Spleen (tissue), 11 donors: ENCODE data around the gene ARRDC4. TPM values are rescaled to one million over a fixed set of nuclear protein-coding genes. Genes with fewer than 3 reads are reported as not detected.

ENCODE experiments used
- DNase-seq: peaks from one replicate; pipeline ENCODE4 v3.0.0-alpha.2; 2020
- H3K27ac ChIP-seq, 8 donors: fragments of 200-600 bp; sonication (generic) in 7 of 8; 1 replicate in 4 of 8; 2 replicates in 4 of 8; pipeline versions ENCODE4 v1.5.0 to v1.8.0; 2016 to 2021; ENCODE audit warnings: inconsistent platforms in 4 of 8, mild to moderate bottlenecking in 4 of 8, moderate library complexity in 1 of 8
- H3K27me3 ChIP-seq, 7 donors: fragments of 200-600 bp; sonication (generic) in 6 of 7; replicated peaks in 1 of 7; 1 replicate in 4 of 7; 2 replicates in 3 of 7; pipeline versions ENCODE4 v1.5.0 to v1.8.0; 2016 to 2021; ENCODE audit warnings: inconsistent platforms in 3 of 7, mild to moderate bottlenecking in 1 of 7
- H3K36me3 ChIP-seq, 6 donors: fragments of 200-600 bp; sonication (generic) in 5 of 6; 1 replicate in 4 of 6; 2 replicates in 2 of 6; pipeline versions ENCODE4 v1.5.0 to v1.8.0; 2016 to 2021; ENCODE audit warnings: inconsistent platforms in 2 of 6
- H3K4me1 ChIP-seq, 6 donors: fragments of 200-600 bp; sonication (generic) in 5 of 6; 1 replicate in 3 of 6; 2 replicates in 3 of 6; pipeline versions ENCODE4 v1.5.0 to v1.8.0; 2016 to 2021; ENCODE audit warnings: inconsistent platforms in 3 of 6
- H3K4me3 ChIP-seq, 8 donors: fragments of 200-600 bp; sonication (generic) in 7 of 8; 1 replicate in 4 of 8; 2 replicates in 4 of 8; pipeline versions ENCODE4 v1.5.0 to v1.8.0; 2016 to 2021; ENCODE audit warnings: inconsistent platforms in 4 of 8, mild to moderate bottlenecking in 4 of 8, moderate library complexity in 2 of 8
- H3K9me3 ChIP-seq, 8 donors: fragments of 200-600 bp; sonication (generic) in 7 of 8; 1 replicate in 4 of 8; 2 replicates in 4 of 8; pipeline versions ENCODE4 v1.5.0 to v1.8.0; 2016 to 2021; ENCODE audit warnings: inconsistent platforms in 4 of 8
- POLR2A ChIP-seq, 3 donors: fragments of 450-650 bp; IDR thresholded peaks; one replicate each; pipeline ENCODE4 v1.5.1; 2017; ENCODE audit warnings: antibody characterized with exemption in 3 of 3, mild to moderate bottlenecking in 1 of 3
- POLR2AphosphoS5 ChIP-seq, 3 donors: sonication (generic); formaldehyde crosslinking; IDR thresholded peaks; one replicate each; pipeline ENCODE4 v1.5.1; 2017; ENCODE audit warnings: antibody characterized with exemption in 3 of 3
- WGBS, 5 donors: extraction: QIAGEN DNeasy Blood & Tissue Kit in 3 of 5; methylation state at CpG; one replicate each; pipeline versions ENCODE4 v1.1.5 to v1.1.7; 2013 to 2018; 5-methylcytosine and 5-hydroxymethylcytosine counted together
- intact Hi-C: fragments of 100-400 bp; cut with DNase I; formaldehyde crosslinking; loops from one replicate; pipeline ENCODE4 v1.15.0; 2023; ENCODE audit warnings: low total_unique reads
- polyA plus RNA-seq, 3 donors: library from polyadenylated mRNA; stranded (reverse); fragments of 200-250 nt; gene quantifications; one replicate each; pipeline ENCODE4 v1.2.1, GENCODE V29; 2013
- total RNA-seq, 7 donors: library from RNA; depleted of rRNA in 3 of 7; stranded (reverse); fragments of >200 nt in 3 of 7; fragmentation: NEBNext Ultra II Directional in 4 of 7; extraction: Animal tissue kit (Norgen Biotek cat#: 25700) in 4 of 7; gene quantifications; one replicate each; pipeline versions ENCODE4 v1.1.0 to v1.2.1, GENCODE V29; 2016 to 2021
- TF ChIP-seq, protein P1 (sequence below), 11 experiments: fragments of 200-600 bp in 7 of 11; fragments of 450-650 bp in 4 of 11; sonication (generic) in 4 of 11; IDR thresholded peaks in 8 of 11; conservative IDR thresholded peaks in 3 of 11; 1 replicate in 7 of 11; 2 replicates in 4 of 11; pipeline versions ENCODE4 v1.4.0 to v1.8.0; 2016 to 2021; ENCODE audit warnings: antibody characterized with exemption in 11 of 11, inconsistent platforms in 4 of 11, mild to moderate bottlenecking in 1 of 11
- donor health status: healthy with polysubstance abuse.
- donor health status: DM: no; HTN: no; CAD: no; lungs with moderate emphysema.
- donor health status: DM: no; HTN: no; CAD: no.
- donor health status: Bipolar disorder and iron deficiency.
- donor health status: healthy.
- donor health status: DM: no; HTN: no; CAD: no.
- donor health status: DM: yes; HTN: yes; CAD: no.

ARRDC4 gene
- total and polyA plus RNA-seq, 10 donors: 7.7 to 24.2 (median 14.4) TPM

DNA sequence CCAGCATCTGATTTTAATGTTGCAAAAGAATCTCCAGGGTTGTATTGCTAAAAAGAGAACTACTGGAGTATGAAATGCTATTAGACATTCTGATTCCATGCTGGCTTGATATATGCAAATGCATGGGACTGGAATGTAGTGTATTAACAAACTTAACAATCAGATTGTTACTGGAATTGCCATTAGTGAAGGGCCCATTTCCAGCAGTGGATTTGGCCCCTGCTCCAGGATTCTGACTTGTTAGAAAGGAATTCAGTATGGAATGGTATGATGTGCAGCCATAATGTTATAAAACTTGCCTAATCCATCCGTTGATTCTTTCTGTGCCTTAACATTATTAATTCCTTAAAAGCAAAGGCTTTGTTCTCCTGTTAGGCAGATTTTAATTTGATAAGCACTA is 7.9 kb downstream of the ARRDC4 start:
- H3K9me3 ChIP-seq: no peaks in the 10 kb centered on the region
- DNase-seq: no peak
- no peak overlapping the region for H3K4me3 ChIP-seq
- TF ChIP-seq, protein P1, sequence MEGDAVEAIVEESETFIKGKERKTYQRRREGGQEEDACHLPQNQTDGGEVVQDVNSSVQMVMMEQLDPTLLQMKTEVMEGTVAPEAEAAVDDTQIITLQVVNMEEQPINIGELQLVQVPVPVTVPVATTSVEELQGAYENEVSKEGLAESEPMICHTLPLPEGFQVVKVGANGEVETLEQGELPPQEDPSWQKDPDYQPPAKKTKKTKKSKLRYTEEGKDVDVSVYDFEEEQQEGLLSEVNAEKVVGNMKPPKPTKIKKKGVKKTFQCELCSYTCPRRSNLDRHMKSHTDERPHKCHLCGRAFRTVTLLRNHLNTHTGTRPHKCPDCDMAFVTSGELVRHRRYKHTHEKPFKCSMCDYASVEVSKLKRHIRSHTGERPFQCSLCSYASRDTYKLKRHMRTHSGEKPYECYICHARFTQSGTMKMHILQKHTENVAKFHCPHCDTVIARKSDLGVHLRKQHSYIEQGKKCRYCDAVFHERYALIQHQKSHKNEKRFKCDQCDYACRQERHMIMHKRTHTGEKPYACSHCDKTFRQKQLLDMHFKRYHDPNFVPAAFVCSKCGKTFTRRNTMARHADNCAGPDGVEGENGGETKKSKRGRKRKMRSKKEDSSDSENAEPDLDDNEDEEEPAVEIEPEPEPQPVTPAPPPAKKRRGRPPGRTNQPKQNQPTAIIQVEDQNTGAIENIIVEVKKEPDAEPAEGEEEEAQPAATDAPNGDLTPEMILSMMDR (IDR thresholded peaks at IDR 0.05 in 8 of 11, conservative IDR thresholded peaks at IDR 0.05 in 3 of 11): no peak
- TF ChIP-seq POLR2AphosphoS5 (IDR thresholded peaks at IDR 0.05) (no peak), POLR2A (IDR thresholded peaks at IDR 0.05) (no peak)
- H3K27ac ChIP-seq: no peak overlapping the region
- intact Hi-C loops: no loop called here
- H3K27me3 ChIP-seq: no peaks in the 10 kb centered on the region
- H3K36me3 ChIP-seq: peaks cover 0 to 72% (median 35%) of the 10 kb centered on the region in 6 donors
- H3K4me1 ChIP-seq: peaks cover 0 to 37% (median 12%) of the 10 kb centered on the region in 6 donors
- whole genome bisulfite sequencing, 5 donors: 81 to 95% (median 82%) methylated on average over 1 of the region's 1 CpG

GRCh38 chr15:97972366-97972765 is 11.9 kb downstream of the ARRDC4 start:
- WGBS, 5 donors: 53 to 91% (median 72%) methylated on average over 1 of the region's 1 CpG
- Histone ChIP-seq H3K36me3 (peaks cover 0 to 71% (median 35%) of the 10 kb centered on the region in 6 donors), H3K27ac (no peak overlapping the region), H3K4me3 (no peak overlapping the region), H3K9me3 (no peaks in the 10 kb centered on the region), H3K27me3 (no peaks in the 10 kb centered on the region), H3K4me1 (no peaks in the 10 kb centered on the region)
- no peak for DNase-seq
- intact Hi-C loops: no loop called here
- TF ChIP-seq POLR2AphosphoS5 (IDR thresholded peaks at IDR 0.05) (no peak), POLR2A (IDR thresholded peaks at IDR 0.05) (no peak)
- TF ChIP-seq, protein P1 (IDR thresholded peaks at IDR 0.05 in 8 of 11, conservative IDR thresholded peaks at IDR 0.05 in 3 of 11): no peak

- Histone ChIP-seq H3K9me3 (no peaks in the 10 kb centered on the region), H3K27ac (no peak overlapping the region), H3K4me3 (no peak overlapping the region), H3K36me3 (peaks cover 0 to 38% (median 12%) of the 10 kb centered on the region in 6 donors), H3K27me3 (no peaks in the 10 kb centered on the region), H3K4me1 (no peaks in the 10 kb centered on the region)
- 79 to 84% (median 81%) methylated on average over 8 of the region's 8 CpGs for WGBS, 5 donors
- DNase-seq: no peak
- intact Hi-C loops: no loop called here
- TF ChIP-seq POLR2A (IDR thresholded peaks at IDR 0.05) (no peak), POLR2AphosphoS5 (IDR thresholded peaks at IDR 0.05) (no peak)
- TF ChIP-seq, protein P1 (IDR thresholded peaks at IDR 0.05 in 8 of 11, conservative IDR thresholded peaks at IDR 0.05 in 3 of 11): no peak
These were observed 15.6 kb downstream of the ARRDC4 start for GRCh38 chr15:97976129-97976528.

- Histone ChIP-seq H3K9me3 (no peaks in the 10 kb centered on the region), H3K27me3 (no peaks in the 10 kb centered on the region), H3K4me3 (no peak overlapping the region), H3K27ac (no peak overlapping the region), H3K4me1 (no peaks in the 10 kb centered on the region), H3K36me3 (peaks cover 0 to 30% (median 4%) of the 10 kb centered on the region in 6 donors)
- intact Hi-C loops: no loop called here
- 85 to 94% (median 90%) methylated on average over 10 of the region's 10 CpGs for WGBS, 5 donors
- no peak for DNase-seq
- TF ChIP-seq POLR2AphosphoS5 (IDR thresholded peaks at IDR 0.05): no peak
- TF ChIP-seq POLR2A (IDR thresholded peaks at IDR 0.05): no peak
- TF ChIP-seq, protein P1 (IDR thresholded peaks at IDR 0.05 in 8 of 11, conservative IDR thresholded peaks at IDR 0.05 in 3 of 11): no peak
These were observed 16.4 kb downstream of the ARRDC4 start for GRCh38 chr15:97976766-97977503.
